Measurements from ENCODE around the gene MTMR3.

The MTMR3 gene

GRCh38 chr22:29975494-29975893, 92.5 kb downstream of the MTMR3 start:
- TF ChIP-seq CTCF (IDR thresholded peaks at IDR 0.05; ENCODE audit: insufficient read depth, low read depth, low read length, missing control alignments), result no peak
- DNase-seq (ENCODE audit: low read depth), result no peak
- no peak overlapping the region for H3K4me3 ChIP-seq (ENCODE audit: low read length)

- TF ChIP-seq CTCF (IDR thresholded peaks at IDR 0.05; ENCODE audit: insufficient read depth, low read depth, low read length, missing control alignments), result no peak
- DNase-seq (ENCODE audit: low read depth), result no peak
- H3K4me3 ChIP-seq (ENCODE audit: low read length), result no peak overlapping the region
Measured at GRCh38 chr22:29977107-29977506, 94.1 kb downstream of the MTMR3 start.

DNA sequence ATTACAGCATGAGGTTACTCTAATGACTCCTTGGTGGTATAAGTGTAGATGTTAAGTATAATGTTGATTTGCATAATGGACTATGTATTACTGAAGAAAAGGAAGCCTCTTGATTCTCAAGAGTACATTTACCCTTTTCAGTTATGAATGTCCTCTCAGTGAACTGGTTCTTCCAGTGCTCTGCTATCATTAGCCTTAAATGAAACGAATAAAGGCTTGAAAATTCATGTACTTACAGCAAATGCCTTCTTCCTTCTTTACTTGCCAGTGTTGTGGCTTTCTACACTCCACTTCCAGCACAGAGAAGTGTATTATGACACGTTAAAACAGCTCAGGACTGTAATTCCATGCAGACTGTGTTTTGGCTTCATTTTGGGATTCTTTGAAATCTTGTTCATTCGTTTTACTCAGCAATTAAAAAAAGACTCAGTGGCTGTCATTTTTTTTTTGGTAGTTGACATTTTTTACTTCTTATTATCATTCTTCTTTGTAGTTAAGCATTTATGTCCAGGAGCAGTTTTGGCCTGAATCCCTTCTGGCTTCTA, 96.9 kb downstream of the MTMR3 start:
- no peak for TF ChIP-seq CTCF (IDR thresholded peaks at IDR 0.05; ENCODE audit: insufficient read depth, low read depth, low read length, missing control alignments)
- no peak for DNase-seq (ENCODE audit: low read depth)
- H3K4me3 ChIP-seq (ENCODE audit: low read length), result no peak overlapping the region

- no peak for TF ChIP-seq CTCF (IDR thresholded peaks at IDR 0.05; ENCODE audit: insufficient read depth, low read depth, low read length, missing control alignments)
- no peak overlapping the region for H3K4me3 ChIP-seq (ENCODE audit: low read length)
- DNase-seq (ENCODE audit: low read depth), result no peak
Measured at GRCh38 chr22:29983296-29983917, 100.4 kb downstream of the MTMR3 start.

- no peak for TF ChIP-seq CTCF (IDR thresholded peaks at IDR 0.05; ENCODE audit: insufficient read depth, low read depth, low read length, missing control alignments)
- no peak for DNase-seq (ENCODE audit: low read depth)
- no peak overlapping the region for H3K4me3 ChIP-seq (ENCODE audit: low read length)
Measured at GRCh38 chr22:29985912-29986311, 102.9 kb downstream of the MTMR3 start.

DNA sequence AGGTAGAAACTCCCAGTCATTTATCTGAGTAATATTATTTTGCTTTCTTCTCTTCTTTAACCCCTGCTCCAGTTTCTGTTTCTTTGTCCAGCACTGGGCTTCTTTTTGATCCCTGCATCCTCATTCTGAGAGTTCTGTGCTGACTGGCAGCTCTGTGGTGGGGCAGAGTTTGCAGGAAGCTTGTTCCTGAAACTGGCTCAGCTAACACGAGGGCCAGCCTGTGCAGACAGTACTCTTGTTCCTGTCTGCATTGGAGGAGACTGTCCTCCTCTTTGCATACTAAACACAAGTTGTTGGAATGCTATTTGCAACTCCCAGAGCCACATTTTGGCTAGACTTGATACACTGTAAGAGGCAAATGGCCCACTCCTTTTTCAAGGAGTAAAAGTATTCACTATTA, 104.2 kb downstream of the MTMR3 start:
- DNase-seq (ENCODE audit: low read depth), result no peak
- no peak overlapping the region for H3K4me3 ChIP-seq (ENCODE audit: low read length)
- TF ChIP-seq CTCF (IDR thresholded peaks at IDR 0.05; ENCODE audit: insufficient read depth, low read depth, low read length, missing control alignments), result no peak

DNA sequence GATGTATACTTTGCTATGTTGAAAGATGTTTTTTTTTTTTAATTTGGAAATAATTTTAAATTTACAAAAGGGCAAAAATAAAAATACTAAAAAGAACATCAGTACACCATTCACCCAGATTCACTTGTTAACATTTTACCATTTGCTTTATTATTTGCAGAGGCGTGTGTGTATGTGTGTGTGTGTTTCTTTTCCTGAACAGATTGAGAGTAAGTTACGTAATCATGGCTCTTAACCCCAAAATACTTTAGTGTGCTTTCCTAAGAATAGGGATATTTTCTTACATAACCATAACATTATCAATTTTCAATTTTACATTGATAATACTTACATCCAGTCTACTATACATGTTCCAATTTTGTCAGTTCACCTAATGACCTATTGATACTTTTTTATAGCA, 105.7 kb downstream of the MTMR3 start:
- TF ChIP-seq CTCF (IDR thresholded peaks at IDR 0.05; ENCODE audit: insufficient read depth, low read depth, low read length, missing control alignments), result no peak
- H3K4me3 ChIP-seq (ENCODE audit: low read length), result no peak overlapping the region
- no peak for DNase-seq (ENCODE audit: low read depth)
